C4-2B (cell line): ENCODE results near the gene ROR2.
"Not testable (repeated sequence)": the region's sequence is repeated elsewhere in the genome, so short reads cannot be mapped to it uniquely, and the experiment has no call there.

Source experiments
- CTCF ChIP-seq: fragments of 450-650 bp; conservative IDR thresholded peaks from 2 replicates; pipeline ENCODE4 v1.5.1; 2017; ENCODE audit warnings: mild to moderate bottlenecking
- ZFX ChIP-seq: fragments of 450-650 bp; IDR thresholded peaks from 2 replicates; pipeline ENCODE4 v1.6.1; 2017

GRCh38 chr9:91540506-91540905 lies 409.5 kb downstream of the ROR2 start:
- not testable (repeated sequence) for TF ChIP-seq CTCF, ZFX
